ENCODE measurements around the gene FAM209B.

- TF ChIP-seq POLR2AphosphoS5 (IDR thresholded peaks at IDR 0.05; ENCODE audit: borderline replicate concordance, low read depth, low read length) = no peak
- no peak for TF ChIP-seq EZH2 (IDR thresholded peaks at IDR 0.05)
- TF ChIP-seq FOXP2 (optimal IDR thresholded peaks at IDR 0.05; ENCODE audit: control extremely low read depth, extremely low read length, insufficient read depth) = no peak
These were observed 42.1 kb downstream of the FAM209B start for GRCh38 chr20:56575157-56575556.
